ENCODE data around the gene HOXC9. TPM values are rescaled to one million over a fixed set of nuclear protein-coding genes. Genes with fewer than 3 reads are reported as not detected.
A peak's percentile ranks its signal among the peaks of the same experiment; 100 is the strongest.

The HOXC9 gene
- total RNA-seq, 6 experiments from 2014 or later: not detected

GRCh38 chr12:54027442-54027786, 27.5 kb downstream of the HOXC9 start:
- ATAC-seq (no peak), DNase-seq (peak in 1 of 3 donors; percentile 5)
- TF ChIP-seq CTCF (IDR thresholded peaks at IDR 0.05): no peak
- TF ChIP-seq POLR2A (IDR thresholded peaks at IDR 0.05): no peak
- intact Hi-C loops (cut with DNase I): no loop called here
- Histone ChIP-seq H3K27ac (no peak overlapping the region), H3K4me3 (no peak overlapping the region), H3K9me3 (no peaks in the 10 kb centered on the region), H3K27me3 (peaks cover 15 to 62% of the 10 kb centered on the region in 2 donors), H3K4me1 (no peaks in the 10 kb centered on the region), H3K36me3 (no peaks in the 10 kb centered on the region)
- 21% methylated on average over 3 of the region's 3 CpGs for WGBS (ENCODE audit: insufficient coverage, low coverage, low lambda C conversion rate, missing lambda C conversion rate)

- intact Hi-C loops (cut with DNase I): no loop called here
- H3K27me3 ChIP-seq: peaks cover 20 to 69% of the 10 kb centered on the region in 2 donors
- H3K9me3 ChIP-seq: no peaks in the 10 kb centered on the region
- DNase-seq (peak in 1 of 3 donors; percentile 31), ATAC-seq (no peak)
- 5% methylated on average over 35 of the region's 36 CpGs for WGBS (ENCODE audit: insufficient coverage, low coverage, low lambda C conversion rate, missing lambda C conversion rate)
- TF ChIP-seq CTCF (IDR thresholded peaks at IDR 0.05) (no peak), POLR2A (IDR thresholded peaks at IDR 0.05) (no peak)
- no peak within 1 kb of the TSS for H3K27ac ChIP-seq
- H3K36me3 ChIP-seq: no peaks in the 10 kb centered on the region
- no peaks in the 10 kb centered on the region for H3K4me1 ChIP-seq
- no peak within 1 kb of the TSS for H3K4me3 ChIP-seq
These were observed 28.6 kb downstream of the HOXC9 start, which contains the start of gene HOXC6 for GRCh38 chr12:54028314-54029201. Gene HOXC6 (plus strand): TSS chr12:54028440. CDS start chr12:54028522, 82 bp downstream.

GRCh38 chr12:54029529-54030441, 29.8 kb downstream of the HOXC9 start:
- intact Hi-C loops (cut with DNase I): loop anchor here in 1 of 2 donors (10.0 kb wide), 1 partner anchor 175 kb away; no protein-coding TSS in a partner anchor
- peak in 1 of 3 donors; percentile 22 for DNase-seq
- TF ChIP-seq CTCF (IDR thresholded peaks at IDR 0.05): no peak
- no peak for TF ChIP-seq POLR2A (IDR thresholded peaks at IDR 0.05)
- no peak for ATAC-seq
- WGBS (ENCODE audit: insufficient coverage, low coverage, low lambda C conversion rate, missing lambda C conversion rate): 10% methylated on average over 25 of the region's 53 CpGs
- no peak overlapping the region for H3K27ac ChIP-seq
- H3K36me3 ChIP-seq: no peaks in the 10 kb centered on the region
- H3K4me1 ChIP-seq: peaks cover 0 to 5% (median 0%) of the 10 kb centered on the region in 4 donors
- H3K4me3 ChIP-seq: no peak overlapping the region
- peaks cover 20 to 77% of the 10 kb centered on the region in 2 donors for H3K27me3 ChIP-seq
- H3K9me3 ChIP-seq: no peaks in the 10 kb centered on the region

GRCh38 chr12:54030442-54030801, 30.5 kb downstream of the HOXC9 start:
- peaks cover 20 to 74% of the 10 kb centered on the region in 2 donors for H3K27me3 ChIP-seq
- no peak for TF ChIP-seq CTCF (IDR thresholded peaks at IDR 0.05)
- TF ChIP-seq POLR2A (IDR thresholded peaks at IDR 0.05): no peak
- no peak overlapping the region for H3K27ac ChIP-seq
- H3K4me3 ChIP-seq: no peak overlapping the region
- H3K36me3 ChIP-seq: no peaks in the 10 kb centered on the region
- DNase-seq: no peak
- H3K9me3 ChIP-seq: no peaks in the 10 kb centered on the region
- no peak for ATAC-seq
- 34% methylated on average over 6 of the region's 7 CpGs for WGBS (ENCODE audit: insufficient coverage, low coverage, low lambda C conversion rate, missing lambda C conversion rate)
- intact Hi-C loops (cut with DNase I): loop anchor here in 1 of 2 donors (10.0 kb wide), 1 partner anchor 174 kb away; no protein-coding TSS in a partner anchor
- H3K4me1 ChIP-seq: peaks cover 0 to 5% (median 0%) of the 10 kb centered on the region in 4 donors
